HepG2 (cell line): ENCODE data around the gene PKDREJ. TPM values are rescaled to one million over a fixed set of nuclear protein-coding genes. Genes with fewer than 3 reads are reported as not detected.

Source experiments
- ARID4A ChIP-seq: sonication (generic); formaldehyde crosslinking; IDR thresholded peaks from 2 replicates; pipeline ENCODE4 v1.5.0; 2020; ENCODE audit warnings: mild to moderate bottlenecking, missing genetic modification reagents, borderline replicate concordance
- KDM5A ChIP-seq: fragments of 200-600 bp; sonication (generic); IDR thresholded peaks from 2 replicates; pipeline ENCODE4 v1.7.0; 2018; ENCODE audit warnings: antibody characterized with exemption, mild to moderate bottlenecking, low read length, borderline replicate concordance
- NFYB ChIP-seq: sonication (generic); formaldehyde crosslinking; IDR thresholded peaks from 2 replicates; pipeline ENCODE4 v1.4.0; 2020; ENCODE audit warnings: missing genetic modification reagents
- PAF1 ChIP-seq: IDR thresholded peaks from 2 replicates; pipeline ENCODE4 v1.6.1; 2016; ENCODE audit warnings: missing genetic modification reagents, missing compliant biosample characterization
- PHF21A ChIP-seq: sonication (generic); formaldehyde crosslinking; IDR thresholded peaks from 2 replicates; pipeline ENCODE4 v1.5.0; 2020; ENCODE audit warnings: mild to moderate bottlenecking, missing genetic modification reagents
- RBAK ChIP-seq: sonication (generic); formaldehyde crosslinking; IDR thresholded peaks from 2 replicates; pipeline ENCODE4 v1.5.1; 2020; ENCODE audit warnings: mild to moderate bottlenecking, missing genetic modification reagents
- RBFOX2 ChIP-seq: fragments of 200-400 bp; formaldehyde crosslinking; IDR thresholded peaks from 2 replicates; pipeline ENCODE4 v1.6.1; 2017; ENCODE audit warnings: low read depth, mild to moderate bottlenecking, low read length
- TEAD2 ChIP-seq: sonication (generic); formaldehyde crosslinking; IDR thresholded peaks from 2 replicates; pipeline ENCODE4 v1.9.0; 2021; ENCODE audit warnings: missing genetic modification reagents
- TEF ChIP-seq: sonication (generic); formaldehyde crosslinking; IDR thresholded peaks from 2 replicates; pipeline ENCODE4 v1.5.0; 2020; ENCODE audit warnings: missing genetic modification reagents
- TSC22D2 ChIP-seq: sonication (generic); formaldehyde crosslinking; IDR thresholded peaks from 2 replicates; pipeline ENCODE4 v1.5.1; 2020; ENCODE audit warnings: missing genetic modification reagents, mild to moderate bottlenecking, borderline replicate concordance
- U2AF2 ChIP-seq: fragments of 200-400 bp; formaldehyde crosslinking; IDR thresholded peaks from 2 replicates; pipeline ENCODE4 v1.6.1; 2017; ENCODE audit warnings: low read depth, mild to moderate bottlenecking, low read length
- ZHX1 ChIP-seq: sonication (generic); formaldehyde crosslinking; IDR thresholded peaks from 2 replicates; pipeline ENCODE4 v1.8.1; 2022; ENCODE audit warnings: low read depth, mild to moderate bottlenecking, missing genetic modification reagents
- ZKSCAN1 ChIP-seq: fragments of 150-350 bp; IDR thresholded peaks from 2 replicates; pipeline ENCODE4 v1.6.1; 2014; ENCODE audit warnings: low read length
- ZMAT3 ChIP-seq: sonication (generic); formaldehyde crosslinking; conservative IDR thresholded peaks from 2 replicates; pipeline ENCODE4 v1.7.0; 2021; ENCODE audit warnings: missing genetic modification reagents
- ZNF12 ChIP-seq: sonication (generic); formaldehyde crosslinking; IDR thresholded peaks from 2 replicates; pipeline ENCODE4 v1.5.0; 2020; ENCODE audit warnings: missing genetic modification reagents
- ZNF280B ChIP-seq: sonication (generic); formaldehyde crosslinking; IDR thresholded peaks from 2 replicates; pipeline ENCODE4 v1.5.0; 2020; ENCODE audit warnings: missing genetic modification reagents, mild to moderate bottlenecking, borderline replicate concordance
- ZNF503 ChIP-seq: sonication (generic); formaldehyde crosslinking; IDR thresholded peaks from 2 replicates; pipeline ENCODE4 v1.4.0; 2020; ENCODE audit warnings: missing genetic modification reagents
- ZNF510 ChIP-seq: sonication (generic); formaldehyde crosslinking; IDR thresholded peaks from 2 replicates; pipeline ENCODE4 v1.4.0; 2020; ENCODE audit warnings: low read depth, mild to moderate bottlenecking, missing genetic modification reagents
- ZNF558 ChIP-seq: sonication (generic); formaldehyde crosslinking; IDR thresholded peaks from 2 replicates; pipeline ENCODE4 v1.9.0; 2022; ENCODE audit warnings: mild to moderate bottlenecking, missing genetic modification reagents, borderline replicate concordance
- polyA plus RNA-seq, 8 experiments: library from polyadenylated mRNA; depleted of rRNA in 3 of 8; stranded (reverse) in 7 of 8; unstranded in 1 of 8; fragments of >200 nt; fragmentation: Illumina TruSeq in 4 of 8; extraction: Trizol in 4 of 8; gene quantifications; 2 replicates each; pipeline versions ENCODE4 v1.2.1 to v1.2.3, GENCODE V29; 2011 to 2016; ENCODE audit warnings: low read depth in 4 of 8, missing spikeins in 1 of 8, mixed read lengths in 1 of 8; ENCODE audit not compliant: insufficient read depth in 1 of 8
- total RNA-seq, 5 experiments: library from RNA; depleted of rRNA; stranded (reverse); fragments of >200 nt; fragmentation: Illumina TruSeq; extraction: Trizol; gene quantifications; 2 replicates each; pipeline ENCODE4 v1.2.3, GENCODE V29; 2016; ENCODE audit warnings: low read depth in 1 of 5

Gene PKDREJ
- total and polyA plus RNA-seq, 2 of the 13 experiments (the other 11 are each of a cell fraction or from before 2014, with no cell fraction given), result not detected

- TF ChIP-seq ZNF280B, result no peak
- TF ChIP-seq ARID4A (CRISPR knock-in tag), result no peak
- no peak for TF ChIP-seq PAF1 (CRISPR knock-in tag)
- no peak for TF ChIP-seq ZNF510 (CRISPR knock-in tag)
- no peak for TF ChIP-seq ZKSCAN1
- no peak for TF ChIP-seq PHF21A
- TF ChIP-seq ZNF503 (CRISPR knock-in tag), result no peak
- no peak for TF ChIP-seq U2AF2
- peak; percentile 94 for TF ChIP-seq RBAK
- peak; percentile 81 for TF ChIP-seq NFYB (CRISPR knock-in tag)
- peak; percentile 11; the same call in 1 of the 2 replicates for TF ChIP-seq RBFOX2
- TF ChIP-seq KDM5A, result no peak
- TF ChIP-seq ZNF12 (CRISPR knock-in tag), result peak; percentile 98
- no peak for TF ChIP-seq ZNF558 (CRISPR knock-in tag)
- TF ChIP-seq TSC22D2 (CRISPR knock-in tag), result no peak
- no peak for TF ChIP-seq ZMAT3 (CRISPR knock-in tag)
- no peak for TF ChIP-seq ZHX1 (CRISPR knock-in tag)
- TF ChIP-seq TEAD2 (CRISPR knock-in tag), result no peak
- no peak for TF ChIP-seq TEF
Measured at GRCh38 chr22:46275455-46276122, 12.4 kb upstream of the PKDREJ start (continued).
